ENCODE measurements around the gene CD48.
"Not testable (repeated sequence)": the region's sequence is repeated elsewhere in the genome, so short reads cannot be mapped to it uniquely, and the experiment has no call there.

CD48 gene

GRCh38 chr1:160741092-160741501 lies 29.5 kb upstream of the CD48 start:
- no peak for DNase-seq

GRCh38 chr1:160740133-160740688 lies 28.6 kb upstream of the CD48 start:
- no peak for DNase-seq

DNA sequence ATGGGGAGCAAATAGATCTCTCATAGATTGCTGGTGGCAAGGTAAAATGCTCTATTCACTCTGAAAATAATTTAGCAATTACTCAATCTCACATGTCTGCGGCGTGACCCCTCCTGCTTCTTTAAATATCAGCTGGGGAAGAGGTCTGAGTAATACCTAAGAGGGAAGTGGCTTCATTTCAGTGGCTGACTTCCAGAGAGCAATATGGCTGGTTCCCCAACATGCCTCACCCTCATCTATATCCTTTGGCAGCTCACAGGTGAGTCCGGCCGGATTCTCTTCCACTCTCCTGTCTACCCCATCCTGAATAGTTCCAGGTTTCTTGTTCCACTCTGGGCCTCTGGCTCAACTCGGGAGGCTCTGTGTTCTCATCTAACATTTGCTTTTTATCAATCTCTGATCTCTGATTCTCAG lies 27.5 kb upstream of the CD48 start, which contains the start of gene SLAMF7:
TSS of gene SLAMF7 (plus strand) at position 150 of the 414 bp plus-strand sequence. CDS start at position 205, 55 bp downstream.
- no peak for DNase-seq

DNA sequence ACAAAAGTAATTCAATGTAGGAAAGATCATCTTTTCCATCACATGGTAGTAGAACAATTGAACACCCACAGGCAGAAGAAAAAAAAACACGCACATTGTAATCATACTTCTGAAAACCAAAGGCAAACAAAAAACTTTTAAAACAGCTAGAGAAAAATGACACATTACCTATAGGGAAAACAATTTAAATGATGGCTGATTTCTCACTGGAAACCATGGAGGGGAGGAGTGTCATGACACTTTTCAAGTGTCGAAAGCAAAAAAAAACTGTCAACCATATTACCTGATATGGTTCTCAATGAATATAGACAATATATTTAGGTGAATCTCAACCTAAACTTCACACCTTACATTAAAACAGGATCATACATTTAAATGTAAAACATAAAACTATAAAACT lies 26.6 kb upstream of the CD48 start:
- no peak for DNase-seq

DNA sequence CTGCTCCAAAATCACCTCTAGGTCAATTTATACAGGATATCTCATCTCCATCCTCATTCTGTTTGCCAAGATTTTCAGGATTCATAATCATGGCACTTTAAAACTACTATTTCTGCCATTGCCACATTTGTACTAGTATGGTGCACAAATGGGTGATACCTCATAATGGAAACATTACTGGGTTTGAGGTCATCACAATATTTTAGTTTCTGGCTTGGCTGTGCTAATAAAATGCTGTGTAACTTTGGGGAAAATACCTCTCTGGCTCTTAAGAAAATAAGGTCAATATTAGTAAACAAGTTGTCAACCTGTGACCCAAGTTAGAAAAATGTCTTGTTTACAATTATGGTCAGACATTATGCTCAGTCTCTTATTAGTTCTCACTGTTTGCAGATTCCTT lies 22.7 kb upstream of the CD48 start:
- DNase-seq = no peak

DNA sequence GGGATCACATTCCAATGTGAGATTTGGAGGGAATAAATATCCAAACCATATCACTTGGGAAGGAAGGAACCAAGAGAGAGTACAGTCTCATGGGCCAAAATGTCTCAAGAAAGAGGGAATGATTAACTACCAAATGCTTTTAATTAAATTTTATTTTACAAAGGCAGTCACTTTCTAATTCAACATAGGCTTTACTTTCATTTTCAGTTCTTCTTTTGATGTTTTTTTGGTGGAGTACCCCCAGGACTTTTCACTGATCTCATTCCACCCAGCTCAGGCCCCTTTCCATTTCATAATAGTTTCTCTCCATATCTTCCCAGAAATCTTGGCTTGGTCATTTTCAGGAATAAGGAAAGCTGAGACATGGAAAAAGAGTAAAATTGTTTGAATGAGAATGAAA lies 22.3 kb upstream of the CD48 start:
- no peak for DNase-seq

GRCh38 chr1:160731990-160732389 lies 20.4 kb upstream of the CD48 start:
- DNase-seq = no peak

DNA sequence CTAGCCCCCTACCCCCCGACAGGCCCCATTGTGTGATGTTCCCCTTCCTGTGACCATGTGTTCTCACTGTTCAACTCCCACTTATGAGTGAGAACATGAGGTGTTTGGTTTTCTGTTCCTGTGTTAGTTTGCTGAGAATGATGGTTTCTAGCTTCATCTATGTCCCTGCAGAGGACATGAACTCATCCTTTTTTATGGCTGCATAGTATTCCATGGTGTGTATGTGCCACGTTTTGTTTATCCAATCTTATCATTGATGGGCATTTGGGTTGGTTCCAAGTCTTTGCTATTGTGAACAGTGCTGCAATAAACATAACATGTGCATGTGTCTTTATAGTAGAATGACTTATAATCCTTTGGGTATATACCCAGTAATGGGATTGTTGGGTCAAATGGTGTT lies 19.9 kb upstream of the CD48 start:
- DNase-seq = not testable (repeated sequence)

- no peak for DNase-seq
Measured at GRCh38 chr1:160727316-160727640, 15.7 kb upstream of the CD48 start.

DNA sequence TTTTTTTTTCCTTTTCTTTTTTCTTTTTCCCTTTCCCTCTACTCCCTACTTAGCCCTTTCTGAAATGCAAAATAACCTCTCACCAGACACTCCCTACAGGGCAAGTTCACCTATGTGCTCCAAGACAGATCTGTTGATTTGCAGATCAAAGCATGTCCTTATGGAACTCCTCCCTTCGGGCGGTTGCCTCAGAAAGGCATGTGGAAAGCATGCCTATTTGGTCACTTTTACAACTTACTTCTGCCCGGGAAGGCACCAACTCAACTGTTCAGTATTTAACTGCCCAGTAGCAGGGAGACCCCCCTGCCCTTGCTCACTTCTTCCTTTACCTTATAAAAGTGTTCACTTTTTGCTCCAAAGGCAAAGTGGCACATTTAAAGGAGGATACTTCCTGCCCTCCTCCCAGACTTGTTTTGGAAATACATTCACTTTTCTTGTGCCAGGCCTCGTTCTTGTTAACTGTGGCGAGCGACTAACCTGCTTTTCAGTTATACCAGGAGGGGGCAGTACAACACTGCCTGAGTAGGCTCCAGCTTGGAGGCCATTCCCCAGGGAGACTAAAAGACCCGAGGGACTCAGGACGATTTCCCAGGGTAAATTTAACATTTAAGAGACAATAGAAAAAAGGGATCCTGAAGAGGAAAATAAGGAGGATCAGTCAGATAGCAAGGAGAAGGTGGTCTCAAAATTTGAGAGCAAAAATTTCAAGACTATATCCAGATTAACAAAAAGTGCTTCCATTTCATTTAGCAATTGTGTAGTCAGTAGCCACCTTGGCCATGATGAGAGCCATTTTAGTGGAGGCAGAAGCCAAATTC lies 15.1 kb upstream of the CD48 start:
- DNase-seq = peak; percentile 95

DNA sequence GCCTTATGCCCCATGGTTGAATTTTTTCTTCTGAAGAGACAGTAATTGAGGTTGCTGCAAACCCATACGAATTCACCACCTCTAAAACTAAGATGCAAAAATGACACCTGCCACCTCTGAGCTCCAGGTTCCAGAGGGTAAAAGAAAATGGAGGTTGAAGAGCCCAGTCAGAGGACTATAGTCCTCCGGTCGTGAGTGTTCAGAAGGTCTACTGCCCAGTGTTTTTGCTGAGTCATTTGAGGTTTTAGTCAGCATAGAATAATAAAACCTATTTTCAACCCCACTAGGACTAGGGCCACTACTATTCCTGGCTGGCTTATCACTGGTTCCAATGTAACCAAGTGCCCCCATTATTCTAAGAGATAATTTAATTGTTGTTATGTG lies 14.5 kb upstream of the CD48 start:
- DNase-seq = no peak

- no peak for DNase-seq
Measured at GRCh38 chr1:160724465-160725242, 13.0 kb upstream of the CD48 start.

- no peak for DNase-seq
Measured at GRCh38 chr1:160723332-160723731, 11.7 kb upstream of the CD48 start.

DNA sequence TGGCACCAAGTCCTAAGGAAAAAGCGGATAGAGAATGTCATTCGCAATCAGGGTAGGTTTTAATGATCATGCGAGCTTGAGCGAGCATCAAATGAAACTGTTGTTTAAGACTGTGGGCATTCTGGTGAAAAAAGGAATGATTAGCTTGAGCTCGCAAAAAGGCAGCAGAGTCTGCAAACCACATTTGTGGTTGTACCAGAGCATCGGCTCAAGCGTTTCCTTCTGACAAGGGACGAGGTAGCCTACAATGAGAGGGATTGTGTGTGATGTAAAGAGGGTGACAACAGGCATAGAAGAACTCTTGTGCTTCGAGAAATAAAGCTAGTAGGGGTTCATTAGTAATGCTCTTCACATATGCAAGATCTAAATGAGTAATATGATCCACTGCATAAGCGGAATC lies 11.1 kb upstream of the CD48 start:
- DNase-seq = no peak

DNA sequence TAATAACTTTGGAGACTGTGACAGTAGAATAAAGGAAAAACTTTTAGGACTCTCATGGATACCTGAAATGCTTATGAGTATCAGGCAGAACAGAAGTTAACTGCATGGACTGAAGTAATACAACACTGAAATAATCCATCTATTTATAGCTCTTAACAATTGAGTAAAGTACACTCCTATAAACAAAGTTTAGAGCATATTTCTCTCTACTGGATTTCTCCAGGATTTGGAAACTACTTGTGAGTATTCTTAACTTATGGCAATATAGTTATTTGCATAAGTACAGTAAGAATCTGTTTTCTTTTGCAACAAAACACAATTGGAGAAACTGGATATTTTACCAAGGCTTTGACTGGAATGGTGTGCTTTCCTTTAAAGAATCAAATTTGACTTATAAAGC lies 9.9 kb upstream of the CD48 start:
- DNase-seq = no peak

DNA sequence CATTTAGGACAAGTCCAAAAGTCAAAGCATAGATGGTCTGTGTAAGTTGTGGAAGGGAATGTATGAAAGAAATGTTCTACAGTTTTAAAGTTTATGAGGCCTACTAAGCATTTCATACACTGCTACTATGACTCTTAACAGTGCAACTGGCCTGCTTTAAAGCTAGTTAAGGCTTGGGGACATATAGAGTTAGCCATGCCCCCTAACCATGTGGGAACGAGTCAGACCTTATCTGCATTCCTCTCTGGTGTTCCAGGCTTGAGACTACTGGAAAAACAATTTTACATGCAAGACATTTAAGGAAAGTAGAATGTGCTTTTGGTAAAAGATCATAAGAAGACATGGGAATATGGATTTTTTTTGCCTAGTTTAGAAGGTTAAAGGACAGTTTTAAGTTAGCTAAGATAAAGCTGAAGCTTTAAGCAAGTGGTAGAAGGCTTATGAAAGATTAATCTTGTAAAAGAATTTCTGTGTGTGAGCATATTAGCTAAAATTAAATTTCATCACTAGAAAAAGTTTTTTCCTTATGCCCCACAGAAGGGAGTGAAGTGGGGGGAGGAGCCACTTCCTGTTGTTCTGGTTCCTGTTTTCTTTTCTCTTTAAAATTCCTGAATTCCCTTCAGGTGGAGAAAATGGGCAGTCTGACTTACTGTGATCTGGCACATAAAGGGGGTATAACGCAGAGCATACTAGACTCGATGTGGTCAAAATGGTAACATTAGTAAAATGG lies 8.9 kb upstream of the CD48 start:
- no peak for DNase-seq

GRCh38 chr1:160718210-160718609 lies 6.6 kb upstream of the CD48 start:
- no peak for DNase-seq

DNA sequence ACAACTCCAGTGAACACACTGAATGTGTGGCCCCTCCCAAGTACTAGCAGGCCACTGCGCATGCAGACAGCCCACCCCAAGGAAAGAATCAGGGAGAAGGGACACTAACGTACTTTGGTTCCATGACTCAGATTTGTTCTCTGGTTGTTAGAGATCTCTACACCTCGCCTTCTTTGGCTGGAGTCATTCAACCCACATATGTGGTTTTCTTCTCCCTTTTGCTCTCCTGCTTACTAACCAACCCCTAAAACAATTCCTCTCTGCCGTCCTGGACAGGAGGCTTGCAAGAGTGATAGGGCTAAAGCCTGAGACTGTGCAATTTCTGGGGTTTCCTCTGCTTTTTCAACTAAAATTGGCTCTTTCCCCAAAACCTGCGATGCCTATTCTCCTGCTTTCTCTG lies 5.7 kb upstream of the CD48 start:
- no peak for DNase-seq

GRCh38 chr1:160716013-160716412 lies 4.4 kb upstream of the CD48 start:
- no peak for DNase-seq

DNA sequence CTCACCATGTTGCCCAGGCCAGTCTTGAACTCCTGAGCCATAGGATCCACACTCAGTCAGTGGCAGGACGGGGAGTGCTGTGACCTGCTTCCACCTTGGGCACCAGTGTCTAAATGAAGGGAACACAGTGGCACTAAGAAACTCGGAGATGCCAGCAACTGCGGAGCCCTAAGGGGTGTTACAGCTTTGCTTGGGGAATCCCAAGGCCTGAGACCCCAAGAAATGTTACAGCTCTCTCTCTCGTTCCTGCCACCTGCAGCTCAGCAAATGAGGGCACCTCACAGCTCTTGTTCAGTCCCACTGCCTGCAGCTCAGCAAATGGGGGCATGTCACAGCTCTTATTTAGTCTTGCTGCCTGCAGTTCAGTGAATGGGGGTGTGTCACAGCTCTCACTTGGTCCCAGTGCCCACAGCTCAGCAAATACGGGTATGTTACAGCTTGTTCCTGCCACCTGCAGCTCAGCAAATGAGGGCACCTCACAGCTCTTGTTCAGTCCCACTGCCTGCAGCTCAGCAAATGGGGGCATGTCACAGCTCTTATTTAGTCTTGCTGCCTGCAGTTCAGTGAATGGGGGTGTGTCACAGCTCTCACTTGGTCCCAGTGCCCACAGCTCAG lies 2.5 kb upstream of the CD48 start:
- DNase-seq = not testable (repeated sequence)

- DNase-seq = no peak
Measured at GRCh38 chr1:160713161-160713560, 1.5 kb upstream of the CD48 start.

DNA sequence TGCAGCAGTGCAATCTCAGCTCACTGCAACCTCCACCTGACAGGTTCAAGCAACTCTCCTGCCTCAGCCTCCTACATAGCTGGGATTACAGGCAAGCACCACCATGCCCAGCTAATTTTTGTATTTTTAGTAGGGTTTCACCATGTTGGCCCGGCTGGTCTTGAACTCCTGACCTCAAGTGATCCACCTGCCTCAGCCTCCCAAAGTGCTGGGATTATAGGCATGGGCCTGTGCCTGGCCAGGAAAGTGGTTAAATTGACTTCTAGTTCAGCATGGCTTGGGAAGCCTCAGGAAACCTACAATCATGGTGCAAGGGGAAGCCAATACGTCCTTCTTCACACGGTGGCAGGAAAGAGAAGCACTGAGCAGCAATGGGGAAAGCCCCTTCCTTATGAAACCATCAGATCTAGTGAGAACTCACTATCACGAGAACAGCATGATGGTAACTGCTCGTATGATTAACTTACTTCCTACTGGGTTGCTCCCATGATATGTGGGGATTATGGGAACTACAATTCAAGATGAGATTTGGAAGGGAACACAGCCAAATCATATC lies 981 bp upstream of the CD48 start:
- DNase-seq = not testable (repeated sequence)

GRCh38 chr1:160711276-160711601 lies 383 bp downstream of the CD48 start:
- no peak for DNase-seq

Measured in islet precursor cell (in vitro differentiated cells).